D341Med (cell line): Measurements from ENCODE around the gene MUCL1.

ENCODE experiments used
- DNase-seq: peaks from one replicate; pipeline ENCODE4 v3.0.0; 2012; ENCODE audit warnings: low spot score

The MUCL1 gene

DNA sequence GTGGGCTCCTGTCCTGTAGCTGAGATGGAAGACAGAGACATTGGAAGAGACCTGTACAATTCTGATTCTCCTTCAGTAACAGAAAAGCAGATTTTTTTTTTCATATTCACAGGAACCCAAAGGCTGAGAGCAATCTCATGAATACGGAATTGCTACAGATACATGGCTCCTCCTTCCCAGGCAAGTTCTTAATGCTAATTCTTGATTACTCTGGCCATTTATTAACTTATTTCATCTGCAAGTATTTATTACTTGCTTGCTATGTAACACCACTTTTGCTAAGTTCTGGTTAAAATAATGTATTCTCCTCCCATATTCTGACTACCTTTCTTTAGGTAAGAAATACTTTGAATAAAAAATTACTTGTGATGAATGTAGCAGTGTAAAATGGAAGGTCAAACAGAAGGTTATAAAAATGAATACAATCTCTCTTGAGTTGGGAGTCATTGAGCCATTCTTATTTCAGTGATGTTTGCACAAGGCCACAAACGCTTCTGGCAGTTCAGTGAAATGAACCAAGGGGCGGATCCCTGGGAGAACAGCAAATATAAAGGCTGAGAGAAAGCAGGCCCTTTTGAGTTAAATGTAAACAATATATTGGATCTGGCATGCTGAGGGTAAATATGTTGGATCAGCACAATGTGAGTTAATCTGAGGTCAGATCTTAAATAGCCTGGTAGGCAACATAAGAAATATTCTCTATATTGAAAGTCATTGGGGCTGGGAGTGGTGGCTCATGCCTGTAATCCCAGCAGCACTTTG is 37.6 kb downstream of the MUCL1 start:
- DNase-seq, result no peak
